ENCODE results near the gene ZBTB7C.

DNA sequence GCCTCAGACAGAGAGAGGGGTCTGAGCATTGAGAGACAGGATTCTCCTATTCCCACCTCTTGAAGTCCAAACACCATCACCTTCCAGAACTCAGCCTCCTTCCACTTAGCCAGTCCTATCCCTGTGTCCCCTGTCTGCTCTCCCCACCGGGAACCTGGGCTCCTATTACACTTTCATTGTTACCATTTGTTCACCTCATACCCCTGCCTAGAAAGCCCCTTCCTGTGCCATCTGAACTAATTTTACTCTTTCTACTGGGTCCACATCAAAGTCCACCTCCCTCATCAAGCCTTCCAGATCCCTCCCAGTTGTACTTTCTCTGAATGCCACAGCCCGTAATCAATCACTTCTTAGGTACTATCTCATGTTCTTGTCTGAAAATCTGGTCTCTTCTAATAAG lies 220.6 kb downstream of the ZBTB7C start:
- no peak for TF ChIP-seq KAT8 (IDR thresholded peaks at IDR 0.05; ENCODE audit: low read depth)
- no peak for TF ChIP-seq PHB (CRISPR knock-in tag; IDR thresholded peaks at IDR 0.05)
- no peak for TF ChIP-seq ZKSCAN1 (IDR thresholded peaks at IDR 0.05; ENCODE audit: low read depth, low read length)
- TF ChIP-seq ADNP (tag; IDR thresholded peaks at IDR 0.05): no peak
- no peak for TF ChIP-seq ZNF124 (CRISPR knock-in tag; IDR thresholded peaks at IDR 0.05)
- no peak for TF ChIP-seq SRSF3 (IDR thresholded peaks at IDR 0.05; ENCODE audit: insufficient read depth, low read length)
- no peak for TF ChIP-seq ZNF431 (CRISPR knock-in tag; IDR thresholded peaks at IDR 0.05)
- no peak for TF ChIP-seq RFX5 (IDR thresholded peaks at IDR 0.05; ENCODE audit: low read depth, low read length)
- TF ChIP-seq, protein P1, sequence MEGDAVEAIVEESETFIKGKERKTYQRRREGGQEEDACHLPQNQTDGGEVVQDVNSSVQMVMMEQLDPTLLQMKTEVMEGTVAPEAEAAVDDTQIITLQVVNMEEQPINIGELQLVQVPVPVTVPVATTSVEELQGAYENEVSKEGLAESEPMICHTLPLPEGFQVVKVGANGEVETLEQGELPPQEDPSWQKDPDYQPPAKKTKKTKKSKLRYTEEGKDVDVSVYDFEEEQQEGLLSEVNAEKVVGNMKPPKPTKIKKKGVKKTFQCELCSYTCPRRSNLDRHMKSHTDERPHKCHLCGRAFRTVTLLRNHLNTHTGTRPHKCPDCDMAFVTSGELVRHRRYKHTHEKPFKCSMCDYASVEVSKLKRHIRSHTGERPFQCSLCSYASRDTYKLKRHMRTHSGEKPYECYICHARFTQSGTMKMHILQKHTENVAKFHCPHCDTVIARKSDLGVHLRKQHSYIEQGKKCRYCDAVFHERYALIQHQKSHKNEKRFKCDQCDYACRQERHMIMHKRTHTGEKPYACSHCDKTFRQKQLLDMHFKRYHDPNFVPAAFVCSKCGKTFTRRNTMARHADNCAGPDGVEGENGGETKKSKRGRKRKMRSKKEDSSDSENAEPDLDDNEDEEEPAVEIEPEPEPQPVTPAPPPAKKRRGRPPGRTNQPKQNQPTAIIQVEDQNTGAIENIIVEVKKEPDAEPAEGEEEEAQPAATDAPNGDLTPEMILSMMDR (IDR thresholded peaks at IDR 0.05 in 2 of 3, conservative IDR thresholded peaks at IDR 0.05 in 1 of 3; ENCODE audit: insufficient read depth in 2 of 3, low read depth in 1 of 3, low read length in 3 of 3): no peak
- no peak for TF ChIP-seq FOSL1 (tag; conservative IDR thresholded peaks at IDR 0.05)
- no peak for TF ChIP-seq SP1 (CRISPR knock-in tag; IDR thresholded peaks at IDR 0.05)

All from K562 (cell line).